DND-41 (cell line): Measurements from ENCODE around the gene RBFA.
A peak's percentile ranks its signal among the peaks of the same experiment; 100 is the strongest.

ENCODE experiments used
- ATAC-seq: fragments of 200-7000 bp; cut with Tn5 transposase; 3 replicates; pipeline ENCODE4 v1.9.1; 2021; ENCODE audit warnings: low read depth; ENCODE audit not compliant: insufficient read depth
- DNase-seq: peaks from one replicate; pipeline ENCODE4 v3.0.0-alpha.2; 2020
- H2AFZ ChIP-seq: 2 replicates; pipeline ENCODE4 v1.6.0; 2012; ENCODE audit warnings: low read depth, low read length
- H3K27ac ChIP-seq: 2 replicates; pipeline ENCODE4 v1.5.1; 2012; ENCODE audit warnings: low read length, inconsistent platforms
- H3K27me3 ChIP-seq: fragments of 200-600 bp; sonication (generic); 2 replicates; pipeline ENCODE4 v1.6.0; 2012; ENCODE audit warnings: low read length, mild to moderate bottlenecking, inconsistent platforms; ENCODE audit not compliant: insufficient read depth, poor library complexity
- H3K36me3 ChIP-seq: 2 replicates; pipeline ENCODE4 v1.5.1; 2012; ENCODE audit warnings: low read length, inconsistent platforms; ENCODE audit not compliant: insufficient read depth
- H3K4me1 ChIP-seq: 2 replicates; pipeline ENCODE4 v1.5.1; 2012; ENCODE audit warnings: mild to moderate bottlenecking, low read length; ENCODE audit not compliant: insufficient read depth
- H3K4me2 ChIP-seq: 2 replicates; pipeline ENCODE4 v1.6.0; 2012; ENCODE audit warnings: mild to moderate bottlenecking, moderate library complexity, low read length, inconsistent platforms; ENCODE audit not compliant: insufficient read depth
- H3K4me3 ChIP-seq, 2 experiments: fragments of 200-600 bp in 1 of 2; shearing (Covaris generic) in 1 of 2; 2 replicates each; pipeline ENCODE4 v1.5.1; 2012 to 2016; ENCODE audit warnings: inconsistent platforms in 2 of 2, low read length in 2 of 2, mild to moderate bottlenecking in 2 of 2, low read depth in 1 of 2, moderate library complexity in 1 of 2
- H3K79me2 ChIP-seq: 2 replicates; pipeline ENCODE4 v1.6.0; 2012; ENCODE audit warnings: low read length, inconsistent platforms; ENCODE audit not compliant: insufficient read depth
- H3K9ac ChIP-seq: 2 replicates; pipeline ENCODE4 v1.6.0; 2012; ENCODE audit warnings: low read depth, mild to moderate bottlenecking, inconsistent platforms, low read length, moderate library complexity
- H3K9me3 ChIP-seq: 2 replicates; pipeline ENCODE4 v1.5.1; 2012; ENCODE audit warnings: low read length, moderate library complexity, mild to moderate bottlenecking, inconsistent platforms; ENCODE audit not compliant: insufficient read depth, severe bottlenecking
- H4K20me1 ChIP-seq: 2 replicates; pipeline ENCODE4 v1.6.0; 2012; ENCODE audit warnings: low read length; ENCODE audit not compliant: insufficient read depth
- CTCF ChIP-seq: IDR thresholded peaks from 2 replicates; pipeline ENCODE4 v1.5.1; 2012; ENCODE audit warnings: borderline replicate concordance, low read length, moderate library complexity, mild to moderate bottlenecking; ENCODE audit not compliant: poor library complexity, severe bottlenecking; ENCODE audit errors: extremely low read depth
- EZH2 ChIP-seq: IDR thresholded peaks from 3 replicates; pipeline ENCODE4 v1.6.1; 2012; ENCODE audit warnings: borderline replicate concordance, low read depth, mild to moderate bottlenecking, moderate library complexity, low read length, inconsistent platforms; ENCODE audit not compliant: severe bottlenecking

RBFA gene

GRCh38 chr18:80034068-80034851 lies at the start of gene RBFA:
Gene RBFA (plus strand): TSS chr18:80034434. CDS start chr18:80034496, 62 bp downstream.
- H3K27me3 ChIP-seq: no peaks in the 10 kb centered on the region
- H4K20me1 ChIP-seq: peaks cover 14% of the 10 kb centered on the region; the same call in 1 of the 2 replicates
- DNase-seq (peak; percentile 99), ATAC-seq (peak; percentile 81)
- peaks cover 25% of the 10 kb centered on the region for H3K36me3 ChIP-seq
- H3K79me2 ChIP-seq: peaks cover 39% of the 10 kb centered on the region
- peak; percentile 52 for TF ChIP-seq CTCF
- no peak for TF ChIP-seq EZH2
- H3K9ac ChIP-seq: peak within 1 kb of the TSS; percentile 95
- H3K27ac ChIP-seq: peak within 1 kb of the TSS; percentile 93
- H3K4me2 ChIP-seq: peak within 1 kb of the TSS; percentile 98
- peak within 1 kb of the TSS; percentile 97 for H2AFZ ChIP-seq
- no peaks in the 10 kb centered on the region for H3K9me3 ChIP-seq
- H3K4me3 ChIP-seq: peak within 1 kb of the TSS; percentile 95 to 99
- peaks cover 30% of the 10 kb centered on the region for H3K4me1 ChIP-seq

GRCh38 chr18:79985172-79985571 lies 49.1 kb upstream of the RBFA start:
- H3K4me1 ChIP-seq: peaks cover 62% of the 10 kb centered on the region
- H3K4me2 ChIP-seq: peak overlapping the region; percentile 84; the same call in 1 of the 2 replicates
- H4K20me1 ChIP-seq: peaks cover 75% of the 10 kb centered on the region
- H3K79me2 ChIP-seq: peaks cover 93% of the 10 kb centered on the region
- no peak overlapping the region for H3K9ac ChIP-seq
- H3K27me3 ChIP-seq: no peaks in the 10 kb centered on the region
- no peak for DNase-seq
- no peak overlapping the region for H3K27ac ChIP-seq
- no peak for TF ChIP-seq CTCF
- TF ChIP-seq EZH2: no peak
- no peaks in the 10 kb centered on the region for H3K9me3 ChIP-seq
- H3K4me3 ChIP-seq: peak overlapping the region in 1 of 2 experiments; percentile 22; a peak in 1 of 4 replicates
- H3K36me3 ChIP-seq: peaks cover 50% of the 10 kb centered on the region
- ATAC-seq: no peak
- no peak overlapping the region for H2AFZ ChIP-seq

DNA sequence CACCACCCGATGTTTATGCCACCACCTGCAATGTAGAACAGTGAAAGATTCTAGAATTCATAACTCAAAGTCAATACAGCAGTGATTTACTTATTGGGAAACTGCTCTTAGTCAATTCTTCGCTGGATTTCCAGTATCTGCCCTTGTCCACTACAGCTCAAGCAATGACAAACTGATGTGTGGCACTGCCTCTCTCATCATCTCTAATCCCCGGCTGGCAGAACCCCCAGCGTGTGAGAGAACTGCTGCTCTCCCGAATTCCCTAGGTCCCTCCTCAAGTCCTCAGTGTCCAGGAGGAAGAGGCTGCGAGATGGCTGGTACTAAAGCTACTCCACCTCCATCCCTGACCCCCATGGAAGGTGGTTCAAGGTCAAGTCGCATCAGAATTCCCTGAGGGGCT lies 47.5 kb upstream of the RBFA start:
- Histone ChIP-seq H3K4me1 (peaks cover 62% of the 10 kb centered on the region), H3K79me2 (peaks cover 78% of the 10 kb centered on the region), H3K36me3 (peaks cover 45% of the 10 kb centered on the region), H3K27me3 (no peaks in the 10 kb centered on the region), H3K4me2 (peak overlapping the region; percentile 84), H3K27ac (peak overlapping the region; percentile 94; the same call in 1 of the 2 replicates), H2AFZ (no peak overlapping the region), H3K4me3 (peak overlapping the region; percentile 90 to 98; a peak in 3 of 4 replicates), H3K9ac (peak overlapping the region; percentile 94), H3K9me3 (no peaks in the 10 kb centered on the region), H4K20me1 (peaks cover 60% of the 10 kb centered on the region)
- ATAC-seq (no peak), DNase-seq (no peak)
- no peak for TF ChIP-seq EZH2
- no peak for TF ChIP-seq CTCF
